ENCODE measurements around the gene TAGLN2. TPM values are rescaled to one million over a fixed set of nuclear protein-coding genes. Genes with fewer than 3 reads are reported as not detected.
"Not testable (repeated sequence)": the region's sequence is repeated elsewhere in the genome, so short reads cannot be mapped to it uniquely, and the experiment has no call there.

Gene TAGLN2
- total RNA-seq, 1 experiment from 2014 or later = 66.9 TPM

- H3K9me3 Mint-ChIP-seq = peaks cover 12% of the 10 kb centered on the region
- ChIA-PET CTCF (interaction anchor here (0.7 to 2.5 kb wide), 8 partner anchors 9 to 107 kb away, joined by 3 to 30 read pairs (median 4); no protein-coding TSS in a partner anchor), POLR2A (interaction anchor here (0.6 to 2.0 kb wide), 3 partner anchors 23 to 1209 kb away, joined by 3 to 9 read pairs (median 4); partner anchors contain the start of gene TAGLN2)
- peaks cover 15% of the 10 kb centered on the region for H3K4me1 Mint-ChIP-seq
- DNase-seq (ENCODE audit: low spot score) = peak; percentile 92
- peak; percentile 96 for ATAC-seq
- peak; percentile 28; the same call in 1 of the 2 replicates for TF ChIP-seq MAX (CRISPR knock-in tag; IDR thresholded peaks at IDR 0.05)
- TF ChIP-seq ZNF512 (CRISPR knock-in tag; IDR thresholded peaks at IDR 0.05; ENCODE audit: borderline replicate concordance) = no peak
- peak within 1 kb of the TSS; percentile 55 for H3K4me3 Mint-ChIP-seq
- peaks cover 5% of the 10 kb centered on the region; the same call in 1 of the 2 replicates for H3K36me3 Mint-ChIP-seq
- peak within 1 kb of the TSS; percentile 1; the same call in 1 of the 2 replicates for H3K27ac Mint-ChIP-seq
- H3K27me3 Mint-ChIP-seq (ENCODE audit: low read depth) = peaks cover 31% of the 10 kb centered on the region
Measured at GRCh38 chr1:159900086-159900680, 25.1 kb downstream of the TAGLN2 start, which contains the start of gene CFAP45. TSS of gene CFAP45 (minus strand) at chr1:159900165. CDS start at chr1:159900098, 67 bp downstream.

GRCh38 chr1:159899634-159900033 is 25.7 kb downstream of the TAGLN2 start:
- not testable (repeated sequence) for DNase-seq (ENCODE audit: low spot score); H3K4me3 Mint-ChIP-seq; H3K36me3 Mint-ChIP-seq; ATAC-seq; H3K27ac Mint-ChIP-seq; H3K9me3 Mint-ChIP-seq
- Mint-ChIP-seq H3K27me3 (ENCODE audit: low read depth) (peaks cover 27% of the 10 kb centered on the region), H3K4me1 (peaks cover 15% of the 10 kb centered on the region)
- CTCF ChIA-PET = interaction anchor here (0.7 to 2.5 kb wide), 6 partner anchors 8 to 130 kb away, joined by 3 to 30 read pairs (median 4); no protein-coding TSS in a partner anchor
- POLR2A ChIA-PET = interaction anchor here (1.7 to 2.0 kb wide), 2 partner anchors 24 to 25 kb away, joined by 4 to 9 read pairs; partner anchors contain the start of gene TAGLN2

GRCh38 chr1:159898527-159898926 is 26.8 kb downstream of the TAGLN2 start:
- ChIA-PET POLR2A (no interaction called here), CTCF (no interaction called here)
- DNase-seq (ENCODE audit: low spot score) = no peak
- Mint-ChIP-seq H3K4me1 (peaks cover 15% of the 10 kb centered on the region), H3K4me3 (no peak overlapping the region), H3K27ac (no peak overlapping the region), H3K36me3 (peaks cover under 1% of the 10 kb centered on the region; the same call in 1 of the 2 replicates), H3K9me3 (peaks cover 3% of the 10 kb centered on the region), H3K27me3 (ENCODE audit: low read depth) (peaks cover 27% of the 10 kb centered on the region)
- no peak for ATAC-seq
- TF ChIP-seq NFE2L1 (CRISPR knock-in tag; IDR thresholded peaks at IDR 0.05) (no peak), EMX1 (CRISPR knock-in tag; IDR thresholded peaks at IDR 0.05) (no peak), ZNF532 (CRISPR knock-in tag; IDR thresholded peaks at IDR 0.05; ENCODE audit: borderline replicate concordance) (no peak), CDX4 (CRISPR knock-in tag; IDR thresholded peaks at IDR 0.05; ENCODE audit: borderline replicate concordance) (no peak), TP53 (CRISPR knock-in tag; IDR thresholded peaks at IDR 0.05) (no peak), GRHL2 (CRISPR knock-in tag; IDR thresholded peaks at IDR 0.05; ENCODE audit: insufficient replicate concordance, severe bottlenecking) (no peak), GABPB1 (CRISPR knock-in tag; IDR thresholded peaks at IDR 0.05) (no peak), NR3C1 (CRISPR knock-in tag; conservative IDR thresholded peaks at IDR 0.05; ENCODE audit: low read depth) (no peak)

GRCh38 chr1:159897962-159898361 is 27.3 kb downstream of the TAGLN2 start:
- Mint-ChIP-seq H3K27ac (no peak overlapping the region), H3K9me3 (no peaks in the 10 kb centered on the region)
- CTCF ChIA-PET = no interaction called here
- TF ChIP-seq TEAD1 (CRISPR knock-in tag; IDR thresholded peaks at IDR 0.05) (no peak), AR (CRISPR knock-in tag; IDR thresholded peaks at IDR 0.05) (no peak), ATF3 (CRISPR knock-in tag; conservative IDR thresholded peaks at IDR 0.05) (no peak), MLX (CRISPR knock-in tag; IDR thresholded peaks at IDR 0.05) (no peak), ZNF396 (CRISPR knock-in tag; IDR thresholded peaks at IDR 0.05; ENCODE audit: borderline replicate concordance) (no peak)

More at GRCh38 chr1:159897962-159898361, 27.3 kb downstream of the TAGLN2 start:
- POLR2A ChIA-PET = no interaction called here
- DNase-seq (ENCODE audit: low spot score) (no peak), ATAC-seq (no peak)
- H3K4me1 Mint-ChIP-seq = peaks cover 19% of the 10 kb centered on the region
- no peak overlapping the region for H3K4me3 Mint-ChIP-seq
- no peaks in the 10 kb centered on the region for H3K36me3 Mint-ChIP-seq
- H3K27me3 Mint-ChIP-seq (ENCODE audit: low read depth) = peaks cover 27% of the 10 kb centered on the region
